Measurements from ENCODE around the gene PKNOX2.

The PKNOX2 gene

GRCh38 chr11:125223901-125224361, 59.4 kb downstream of the PKNOX2 start:
- TF ChIP-seq, protein P1, sequence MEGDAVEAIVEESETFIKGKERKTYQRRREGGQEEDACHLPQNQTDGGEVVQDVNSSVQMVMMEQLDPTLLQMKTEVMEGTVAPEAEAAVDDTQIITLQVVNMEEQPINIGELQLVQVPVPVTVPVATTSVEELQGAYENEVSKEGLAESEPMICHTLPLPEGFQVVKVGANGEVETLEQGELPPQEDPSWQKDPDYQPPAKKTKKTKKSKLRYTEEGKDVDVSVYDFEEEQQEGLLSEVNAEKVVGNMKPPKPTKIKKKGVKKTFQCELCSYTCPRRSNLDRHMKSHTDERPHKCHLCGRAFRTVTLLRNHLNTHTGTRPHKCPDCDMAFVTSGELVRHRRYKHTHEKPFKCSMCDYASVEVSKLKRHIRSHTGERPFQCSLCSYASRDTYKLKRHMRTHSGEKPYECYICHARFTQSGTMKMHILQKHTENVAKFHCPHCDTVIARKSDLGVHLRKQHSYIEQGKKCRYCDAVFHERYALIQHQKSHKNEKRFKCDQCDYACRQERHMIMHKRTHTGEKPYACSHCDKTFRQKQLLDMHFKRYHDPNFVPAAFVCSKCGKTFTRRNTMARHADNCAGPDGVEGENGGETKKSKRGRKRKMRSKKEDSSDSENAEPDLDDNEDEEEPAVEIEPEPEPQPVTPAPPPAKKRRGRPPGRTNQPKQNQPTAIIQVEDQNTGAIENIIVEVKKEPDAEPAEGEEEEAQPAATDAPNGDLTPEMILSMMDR (IDR thresholded peaks at IDR 0.05) = no peak
- Histone ChIP-seq H3K27me3 (no peaks in the 10 kb centered on the region), H3K9me3 (no peaks in the 10 kb centered on the region), H3K27ac (no peak overlapping the region), H3K4me1 (ENCODE audit: control insufficient read depth in 1 of 2, insufficient read depth in 1 of 2, low read depth in 1 of 2, low read length in 1 of 2) (no peaks in the 10 kb centered on the region), H3K36me3 (no peaks in the 10 kb centered on the region), H3K4me3 (ENCODE audit: low read depth in 1 of 2, low read length in 1 of 2) (no peak overlapping the region)

GRCh38 chr11:125224391-125225021, 60.0 kb downstream of the PKNOX2 start:
- TF ChIP-seq, protein P1 (IDR thresholded peaks at IDR 0.05) = no peak
- no peak overlapping the region for H3K27ac ChIP-seq

GRCh38 chr11:125225401-125225800, 60.9 kb downstream of the PKNOX2 start:
- Histone ChIP-seq H3K4me1 (ENCODE audit: control insufficient read depth in 1 of 2, insufficient read depth in 1 of 2, low read depth in 1 of 2, low read length in 1 of 2) (no peaks in the 10 kb centered on the region), H3K27ac (no peak overlapping the region), H3K27me3 (no peaks in the 10 kb centered on the region), H3K4me3 (ENCODE audit: low read depth in 1 of 2, low read length in 1 of 2) (no peak overlapping the region), H3K9me3 (no peaks in the 10 kb centered on the region), H3K36me3 (no peaks in the 10 kb centered on the region)
- TF ChIP-seq, protein P1 (IDR thresholded peaks at IDR 0.05) = no peak

More at GRCh38 chr11:125224391-125225021, 60.0 kb downstream of the PKNOX2 start:
- Histone ChIP-seq H3K4me3 (ENCODE audit: low read depth in 1 of 2, low read length in 1 of 2) (no peak overlapping the region), H3K27me3 (no peaks in the 10 kb centered on the region), H3K36me3 (no peaks in the 10 kb centered on the region), H3K4me1 (ENCODE audit: control insufficient read depth in 1 of 2, insufficient read depth in 1 of 2, low read depth in 1 of 2, low read length in 1 of 2) (no peaks in the 10 kb centered on the region), H3K9me3 (no peaks in the 10 kb centered on the region)

GRCh38 chr11:125226031-125226430, 61.5 kb downstream of the PKNOX2 start:
- Histone ChIP-seq H3K9me3 (no peaks in the 10 kb centered on the region), H3K27me3 (no peaks in the 10 kb centered on the region), H3K4me3 (ENCODE audit: low read depth in 1 of 2, low read length in 1 of 2) (no peak overlapping the region), H3K4me1 (ENCODE audit: control insufficient read depth in 1 of 2, insufficient read depth in 1 of 2, low read depth in 1 of 2, low read length in 1 of 2) (no peaks in the 10 kb centered on the region), H3K27ac (no peak overlapping the region), H3K36me3 (no peaks in the 10 kb centered on the region)
- TF ChIP-seq, protein P1 (IDR thresholded peaks at IDR 0.05) = no peak

- no peak overlapping the region for H3K4me3 ChIP-seq (ENCODE audit: low read depth in 1 of 2, low read length in 1 of 2)
- H3K36me3 ChIP-seq = no peaks in the 10 kb centered on the region
- H3K9me3 ChIP-seq = no peaks in the 10 kb centered on the region
- H3K27ac ChIP-seq = no peak overlapping the region
- peaks cover 3% of the 10 kb centered on the region for H3K27me3 ChIP-seq
- TF ChIP-seq, protein P1 (IDR thresholded peaks at IDR 0.05) = no peak
- H3K4me1 ChIP-seq (ENCODE audit: control insufficient read depth in 1 of 2, insufficient read depth in 1 of 2, low read depth in 1 of 2, low read length in 1 of 2) = no peaks in the 10 kb centered on the region
Measured at GRCh38 chr11:125226706-125227105, 62.2 kb downstream of the PKNOX2 start.
